K562 (cell line): ENCODE results near the gene ITGA7. TPM values are rescaled to one million over a fixed set of nuclear protein-coding genes. Genes with fewer than 3 reads are reported as not detected.

Experiments
- ARID1B ChIP-seq: fragments of 450-650 bp; IDR thresholded peaks from 2 replicates; pipeline ENCODE4 v1.6.1; 2016; ENCODE audit warnings: antibody characterized with exemption, mild to moderate bottlenecking, inconsistent platforms
- ASH1L ChIP-seq: fragments of 450-650 bp; IDR thresholded peaks from 2 replicates; pipeline ENCODE4 v1.6.1; 2018; ENCODE audit warnings: borderline replicate concordance, mild to moderate bottlenecking, low read depth; ENCODE audit not compliant: partially characterized antibody
- DIDO1 ChIP-seq: fragments of 450-650 bp; IDR thresholded peaks from 2 replicates; pipeline ENCODE4 v1.6.1; 2016; ENCODE audit warnings: low read depth, missing biosample characterization, missing genetic modification characterization
- E2F8 ChIP-seq: fragments of 450-650 bp; IDR thresholded peaks from 2 replicates; pipeline ENCODE4 v1.7.1; 2018; ENCODE audit warnings: mild to moderate bottlenecking, low read depth; ENCODE audit not compliant: partially characterized antibody
- ETV1 ChIP-seq: fragments of 450-650 bp; conservative IDR thresholded peaks from 2 replicates; pipeline ENCODE4 v1.6.1; 2016; ENCODE audit warnings: missing genetic modification characterization, control low read depth, low read depth, missing compliant biosample characterization
- NRF1 ChIP-seq, 2 experiments: fragments of 450-650 bp; IDR thresholded peaks in 1 of 2; conservative IDR thresholded peaks in 1 of 2; 2 replicates each; pipeline ENCODE4 v1.6.1; 2014; ENCODE audit warnings: mild to moderate bottlenecking in 2 of 2
- POLR2AphosphoS5 ChIP-seq: IDR thresholded peaks from 2 replicates; pipeline ENCODE4 v1.6.1; 2011; ENCODE audit warnings: mild to moderate bottlenecking, low read depth, low read length, moderate library complexity; ENCODE audit not compliant: control insufficient read depth, insufficient read depth
- PTRF ChIP-seq: fragments of 450-650 bp; IDR thresholded peaks from 2 replicates; pipeline ENCODE4 v1.6.1; 2016; ENCODE audit warnings: mild to moderate bottlenecking, missing genetic modification characterization, missing compliant biosample characterization
- REST ChIP-seq, 2 experiments: fragments of 450-650 bp; formaldehyde crosslinking in 1 of 2; IDR thresholded peaks; 2 replicates each; pipeline versions ENCODE4 v1.4.0 to v1.6.1; 2014 to 2020; ENCODE audit warnings: mild to moderate bottlenecking in 2 of 2, borderline replicate concordance in 1 of 2, low read depth in 1 of 2
- ZBTB12 ChIP-seq: fragments of 250-450 bp; sonication (Bioruptor Pico); IDR thresholded peaks from 2 replicates; pipeline ENCODE4 v1.4.0; 2020
- ZC3H4 ChIP-seq: sonication (generic); formaldehyde crosslinking; IDR thresholded peaks from 2 replicates; pipeline ENCODE4 v1.9.0; 2021; ENCODE audit warnings: missing genetic modification reagents, borderline replicate concordance
- ZNF282 ChIP-seq: sonication (generic); formaldehyde crosslinking; IDR thresholded peaks from 2 replicates; pipeline ENCODE4 v1.8.1; 2023; ENCODE audit warnings: missing genetic modification reagents
- ZNF408 ChIP-seq: fragments of 250-450 bp; sonication (Bioruptor Pico); IDR thresholded peaks from 2 replicates; pipeline ENCODE4 v1.4.0; 2020; ENCODE audit warnings: low read depth, mild to moderate bottlenecking, moderate library complexity
- polyA plus RNA-seq, 8 experiments: library from polyadenylated mRNA; depleted of rRNA in 4 of 8; stranded (reverse) in 5 of 8; unstranded in 3 of 8; fragments of >200 nt; fragmentation: Nextera tagmentation in 2 of 8; fragmentation: Illumina TruSeq in 1 of 8; extraction: Ambion mirVana in 2 of 8; extraction: Trizol in 1 of 8; gene quantifications; 2 replicates each; pipeline versions ENCODE4 v1.2.1 to v1.2.3, GENCODE V29; 2011 to 2014; ENCODE audit warnings: inconsistent platforms in 1 of 8, missing spikeins in 1 of 8
- total RNA-seq, 7 experiments: library from RNA; depleted of rRNA in 6 of 7; stranded (reverse); fragments of >200 nt in 6 of 7; fragmentation: Illumina TruSeq in 2 of 7; extraction: Trizol in 2 of 7; gene quantifications; 2 replicates each; pipeline versions ENCODE4 v1.2.1 to v1.2.3, GENCODE V29; 2011 to 2021; ENCODE audit warnings: low replicate concordance in 1 of 7

ITGA7 gene
- total and polyA plus RNA-seq, 9 of the 15 experiments (the other 6 are each of a cell fraction or from before 2014, with no cell fraction given) = 0.11 to 2.3 (median 0.56) TPM; not detected in 1

GRCh38 chr12:55659486-55660385 lies 48.0 kb downstream of the ITGA7 start (continued):
- TF ChIP-seq ARID1B = 0 out of 2 replicates have a peak, but pooled peaks have one; percentile 14
- 0 out of 2 replicates have a peak, but pooled peaks have one; percentile 27 for TF ChIP-seq ZBTB12 (CRISPR knock-in tag)
- 0 out of 4 replicates have a peak, but pooled peaks have one; percentile 9 to 22 for TF ChIP-seq NRF1 (conservative IDR thresholded peaks at IDR 0.05 in 1 of 2, IDR thresholded peaks at IDR 0.05 in 1 of 2)
- peak; percentile 23; the same call in 1 of the 2 replicates for TF ChIP-seq REST (IDR thresholded peaks at IDR 0.05; ENCODE audit: borderline replicate concordance)
- TF ChIP-seq REST (CRISPR knock-in tag; IDR thresholded peaks at IDR 0.05; ENCODE audit: low read depth) = no peak
- 0 out of 2 replicates have a peak, but pooled peaks have one; percentile 16 for TF ChIP-seq DIDO1 (tag)
- TF ChIP-seq ASH1L = no peak
- TF ChIP-seq POLR2AphosphoS5 = no peak
- TF ChIP-seq ETV1 (tag) = no peak
- no peak for TF ChIP-seq ZC3H4 (CRISPR knock-in tag)
- no peak for TF ChIP-seq E2F8
- no peak for TF ChIP-seq ZNF282 (CRISPR knock-in tag)
- TF ChIP-seq PTRF (tag) = no peak
- no peak for TF ChIP-seq ZNF408
